Adrenal gland (tissue), 5 donors: ENCODE data around the gene ARHGEF17.

Experiments used
- CTCF ChIP-seq, 6 experiments: fragments of 450-650 bp in 4 of 6; fragments of 200-600 bp in 2 of 6; sonication (generic) in 1 of 6; IDR thresholded peaks; 1 replicate in 5 of 6; 2 replicates in 1 of 6; pipeline versions ENCODE4 v1.5.1 to v1.8.0; 2016 to 2021; ENCODE audit warnings: antibody characterized with exemption in 6 of 6, mild to moderate bottlenecking in 2 of 6, moderate library complexity in 1 of 6
- POLR2A ChIP-seq, 2 donors: fragments of 450-650 bp; IDR thresholded peaks; one replicate each; pipeline ENCODE4 v1.6.1; 2017; ENCODE audit warnings: antibody characterized with exemption in 2 of 2, mild to moderate bottlenecking in 2 of 2, moderate library complexity in 1 of 2
- donor health status: DM: no; HTN: no; CAD: no.

- TF ChIP-seq POLR2A (IDR thresholded peaks at IDR 0.05) (no peak), CTCF (IDR thresholded peaks at IDR 0.05) (no peak)
These were observed 7.4 kb downstream of the ARHGEF17 start for GRCh38 chr11:73315293-73316020.
